ENCODE measurements around the gene GYPE. TPM values are rescaled to one million over a fixed set of nuclear protein-coding genes. Genes with fewer than 3 reads are reported as not detected.
"Not testable (repeated sequence)": the region's sequence is repeated elsewhere in the genome, so short reads cannot be mapped to it uniquely, and the experiment has no call there.

GYPE gene
- total RNA-seq, 1 donor from 2014 or later = not detected

DNA sequence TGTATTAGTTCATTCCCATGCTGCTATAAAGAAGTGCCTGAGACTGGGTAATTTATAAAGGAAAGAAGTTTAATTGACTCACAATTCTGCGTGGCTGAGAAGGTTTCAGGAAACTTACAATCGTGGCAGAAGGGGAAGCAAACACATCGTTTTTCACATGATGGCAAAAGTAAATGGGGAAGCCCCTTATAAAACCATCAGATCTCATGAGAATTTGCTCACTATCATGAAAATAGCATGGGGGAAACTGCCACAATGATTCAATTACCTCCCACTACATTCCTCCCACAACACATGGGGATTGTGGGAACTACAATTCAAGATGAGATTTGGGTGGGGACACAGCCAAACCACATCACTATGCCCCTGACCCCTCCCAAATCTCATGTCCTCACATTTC is 35.4 kb downstream of the GYPE start:
- H3K9me3 Mint-ChIP-seq; H3K36me3 Mint-ChIP-seq (ENCODE audit: low read depth); H3K27me3 Mint-ChIP-seq (ENCODE audit: low read depth); H3K4me3 Mint-ChIP-seq; DNase-seq (ENCODE audit: low read depth, low spot score); H3K27ac Mint-ChIP-seq (ENCODE audit: unreplicated experiment); H3K4me1 Mint-ChIP-seq: not testable (repeated sequence)

DNA sequence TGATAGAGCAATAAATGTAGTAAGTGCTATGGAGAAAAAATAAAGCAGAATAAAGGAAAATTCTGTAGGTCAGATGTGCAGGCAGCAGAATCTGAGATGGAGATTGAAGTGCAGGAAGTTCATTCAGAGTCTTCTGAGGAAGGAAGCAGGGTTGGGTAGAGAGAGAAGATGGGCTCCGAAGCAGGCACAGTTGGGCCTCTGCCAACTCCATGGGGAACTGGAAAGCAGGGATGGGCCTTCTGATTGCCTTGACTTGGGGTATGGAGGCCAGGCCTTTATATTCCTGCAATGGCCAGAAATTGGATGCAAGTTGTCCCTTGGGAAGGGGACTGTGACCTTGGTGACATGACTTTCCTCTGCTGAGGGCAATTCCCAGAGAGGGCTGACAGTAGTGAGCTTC is 42.6 kb downstream of the GYPE start:
- not testable (repeated sequence) for H3K9me3 Mint-ChIP-seq; H3K27me3 Mint-ChIP-seq (ENCODE audit: low read depth); H3K4me1 Mint-ChIP-seq; H3K36me3 Mint-ChIP-seq (ENCODE audit: low read depth); H3K4me3 Mint-ChIP-seq; H3K27ac Mint-ChIP-seq (ENCODE audit: unreplicated experiment); DNase-seq (ENCODE audit: low read depth, low spot score)

DNA sequence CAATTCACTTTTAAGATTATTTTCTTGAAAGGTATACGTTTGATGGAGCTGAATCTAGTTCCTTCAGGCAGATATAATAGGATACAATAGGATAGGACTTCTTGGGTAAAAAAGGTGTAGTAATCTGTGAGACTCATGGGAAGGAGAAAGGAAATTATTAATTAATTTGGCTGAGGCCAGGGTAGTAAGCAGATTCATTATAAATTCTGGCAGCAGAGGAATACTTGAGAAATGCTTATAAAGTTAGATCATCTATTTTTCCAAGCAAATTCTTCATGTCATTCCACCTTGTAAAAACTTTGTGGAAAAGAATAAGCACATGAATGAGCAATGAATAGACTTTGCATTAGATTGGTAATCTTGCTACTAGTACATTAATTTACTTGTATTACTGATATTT is 46.9 kb downstream of the GYPE start:
- no peaks in the 10 kb centered on the region for H3K4me1 Mint-ChIP-seq
- TF ChIP-seq, protein P1, sequence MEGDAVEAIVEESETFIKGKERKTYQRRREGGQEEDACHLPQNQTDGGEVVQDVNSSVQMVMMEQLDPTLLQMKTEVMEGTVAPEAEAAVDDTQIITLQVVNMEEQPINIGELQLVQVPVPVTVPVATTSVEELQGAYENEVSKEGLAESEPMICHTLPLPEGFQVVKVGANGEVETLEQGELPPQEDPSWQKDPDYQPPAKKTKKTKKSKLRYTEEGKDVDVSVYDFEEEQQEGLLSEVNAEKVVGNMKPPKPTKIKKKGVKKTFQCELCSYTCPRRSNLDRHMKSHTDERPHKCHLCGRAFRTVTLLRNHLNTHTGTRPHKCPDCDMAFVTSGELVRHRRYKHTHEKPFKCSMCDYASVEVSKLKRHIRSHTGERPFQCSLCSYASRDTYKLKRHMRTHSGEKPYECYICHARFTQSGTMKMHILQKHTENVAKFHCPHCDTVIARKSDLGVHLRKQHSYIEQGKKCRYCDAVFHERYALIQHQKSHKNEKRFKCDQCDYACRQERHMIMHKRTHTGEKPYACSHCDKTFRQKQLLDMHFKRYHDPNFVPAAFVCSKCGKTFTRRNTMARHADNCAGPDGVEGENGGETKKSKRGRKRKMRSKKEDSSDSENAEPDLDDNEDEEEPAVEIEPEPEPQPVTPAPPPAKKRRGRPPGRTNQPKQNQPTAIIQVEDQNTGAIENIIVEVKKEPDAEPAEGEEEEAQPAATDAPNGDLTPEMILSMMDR (conservative IDR thresholded peaks at IDR 0.05) = no peak
- DNase-seq (ENCODE audit: low read depth, low spot score) = no peak
- H3K27ac Mint-ChIP-seq (ENCODE audit: unreplicated experiment) = no peak overlapping the region
- peaks cover 2% of the 10 kb centered on the region for H3K9me3 Mint-ChIP-seq
- H3K36me3 Mint-ChIP-seq (ENCODE audit: low read depth) = no peaks in the 10 kb centered on the region
- H3K4me3 Mint-ChIP-seq = no peak overlapping the region
- no peaks in the 10 kb centered on the region for H3K27me3 Mint-ChIP-seq (ENCODE audit: low read depth)

DNA sequence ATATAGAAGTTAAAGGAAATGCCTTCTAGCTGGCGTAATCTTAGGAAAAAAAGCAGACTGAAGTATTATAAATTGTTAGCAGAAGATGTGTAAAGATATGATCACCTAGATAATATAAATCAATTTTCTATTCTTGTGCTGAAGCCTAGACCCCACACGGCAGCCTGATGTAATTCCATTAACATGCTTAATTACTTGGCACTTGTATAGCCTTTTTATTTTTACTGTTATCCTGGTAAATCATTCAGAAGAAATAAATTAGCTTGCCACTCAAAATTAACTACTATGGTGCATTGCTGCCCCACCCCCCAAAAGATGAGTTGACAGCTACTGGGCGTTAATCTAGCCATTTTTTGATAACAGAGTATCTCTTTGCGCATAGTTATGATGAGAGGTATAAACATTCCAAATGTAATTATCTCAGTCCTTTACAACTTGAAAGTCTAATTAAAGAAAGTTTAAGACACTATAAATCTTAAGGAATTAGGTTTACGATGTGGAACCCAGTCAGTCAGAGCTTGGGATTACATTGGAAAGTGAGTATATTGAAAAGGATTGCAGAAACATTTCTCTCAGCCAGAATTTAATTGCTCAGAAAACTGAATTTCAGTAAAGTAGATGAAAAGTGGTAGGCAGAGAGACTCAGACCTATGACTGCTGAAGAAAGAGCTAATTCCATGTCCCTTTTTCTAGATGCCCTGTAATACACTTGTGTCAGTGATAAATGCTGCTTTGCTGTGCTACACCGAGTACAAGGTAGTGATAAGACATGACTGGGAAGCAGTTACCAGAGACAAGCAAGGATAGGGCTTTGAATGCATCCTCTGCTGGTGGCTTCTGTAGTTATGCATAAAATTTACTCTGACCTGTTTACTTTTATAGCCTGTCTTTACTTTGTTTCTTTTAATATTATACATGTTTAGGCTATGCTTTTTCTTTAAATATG is 47.7 kb downstream of the GYPE start:
- H3K27me3 Mint-ChIP-seq (ENCODE audit: low read depth); H3K27ac Mint-ChIP-seq (ENCODE audit: unreplicated experiment); H3K4me3 Mint-ChIP-seq; DNase-seq (ENCODE audit: low read depth, low spot score); H3K9me3 Mint-ChIP-seq; H3K4me1 Mint-ChIP-seq; H3K36me3 Mint-ChIP-seq (ENCODE audit: low read depth): not testable (repeated sequence)

DNA sequence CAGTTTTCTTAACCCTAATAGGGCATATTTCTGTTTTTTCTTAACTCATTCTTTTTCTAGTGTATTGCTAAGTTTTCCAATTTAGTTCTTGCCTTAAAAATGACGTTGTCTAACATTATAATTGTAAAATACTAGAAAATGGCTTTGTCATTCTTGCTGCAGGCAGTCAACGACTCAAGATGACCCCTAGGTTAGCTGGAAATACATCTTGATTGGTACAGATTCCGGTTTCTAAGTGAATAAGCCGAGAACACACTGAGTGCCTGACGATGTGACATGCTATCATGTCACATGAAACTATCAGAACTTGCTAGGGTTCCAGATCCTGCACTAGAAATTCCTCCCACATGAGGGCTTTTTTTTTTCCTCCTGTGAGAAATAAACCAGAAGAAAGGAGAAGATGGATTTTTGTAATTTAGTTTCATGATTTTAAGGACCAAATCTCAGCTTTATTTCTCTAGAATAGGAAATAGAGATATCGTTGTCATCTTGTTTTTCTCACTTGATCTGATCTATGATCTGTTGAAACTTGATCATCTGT is 49.3 kb downstream of the GYPE start:
- not testable (repeated sequence) for H3K27me3 Mint-ChIP-seq (ENCODE audit: low read depth); H3K36me3 Mint-ChIP-seq (ENCODE audit: low read depth); DNase-seq (ENCODE audit: low read depth, low spot score); H3K4me1 Mint-ChIP-seq; H3K27ac Mint-ChIP-seq (ENCODE audit: unreplicated experiment); H3K9me3 Mint-ChIP-seq; H3K4me3 Mint-ChIP-seq

DNA sequence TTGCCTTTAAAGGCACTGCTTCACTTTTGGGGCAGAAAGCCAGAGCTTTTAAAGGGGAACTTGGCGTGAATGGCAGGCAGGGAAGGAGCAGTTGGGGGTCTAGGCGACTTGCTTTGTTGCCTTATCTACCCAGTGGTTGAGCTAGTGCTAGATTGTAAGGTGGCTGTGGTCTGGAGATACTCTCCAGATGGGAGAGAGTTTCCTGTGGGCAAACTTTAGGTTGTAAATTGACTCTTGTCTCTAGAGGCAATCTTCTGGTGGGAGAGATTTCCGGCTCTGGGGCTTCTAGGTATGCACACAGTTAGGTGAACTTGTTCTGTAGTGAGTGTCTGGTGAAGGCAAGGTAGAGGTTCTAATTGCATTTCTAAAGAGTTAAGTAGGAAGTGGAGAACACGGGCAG is 50.7 kb downstream of the GYPE start:
- H3K36me3 Mint-ChIP-seq (ENCODE audit: low read depth); H3K27me3 Mint-ChIP-seq (ENCODE audit: low read depth); DNase-seq (ENCODE audit: low read depth, low spot score); H3K4me1 Mint-ChIP-seq; H3K9me3 Mint-ChIP-seq; H3K27ac Mint-ChIP-seq (ENCODE audit: unreplicated experiment); H3K4me3 Mint-ChIP-seq: not testable (repeated sequence)

DNA sequence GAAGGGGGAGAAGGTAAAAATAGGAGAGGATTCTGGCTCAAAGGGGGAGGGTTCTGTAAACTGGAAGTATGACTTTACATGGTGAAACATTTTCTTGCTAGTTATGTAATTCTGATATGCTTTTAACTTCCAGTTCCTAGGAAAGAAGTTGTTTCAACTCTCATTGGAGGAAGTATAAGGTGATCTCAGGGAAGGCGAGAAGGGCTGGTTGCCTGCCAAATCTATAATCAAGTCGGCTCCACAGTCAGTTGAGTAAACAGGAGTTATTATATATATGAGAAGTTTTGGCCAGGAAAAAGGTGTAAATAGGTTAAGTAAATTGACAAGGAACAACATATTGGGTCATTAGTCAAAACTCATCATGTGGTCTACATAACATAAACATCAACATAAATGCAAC is 56.1 kb downstream of the GYPE start:
- not testable (repeated sequence) for H3K27ac Mint-ChIP-seq (ENCODE audit: unreplicated experiment); H3K9me3 Mint-ChIP-seq; H3K36me3 Mint-ChIP-seq (ENCODE audit: low read depth); H3K4me1 Mint-ChIP-seq; H3K4me3 Mint-ChIP-seq; DNase-seq (ENCODE audit: low read depth, low spot score); H3K27me3 Mint-ChIP-seq (ENCODE audit: low read depth)

DNA sequence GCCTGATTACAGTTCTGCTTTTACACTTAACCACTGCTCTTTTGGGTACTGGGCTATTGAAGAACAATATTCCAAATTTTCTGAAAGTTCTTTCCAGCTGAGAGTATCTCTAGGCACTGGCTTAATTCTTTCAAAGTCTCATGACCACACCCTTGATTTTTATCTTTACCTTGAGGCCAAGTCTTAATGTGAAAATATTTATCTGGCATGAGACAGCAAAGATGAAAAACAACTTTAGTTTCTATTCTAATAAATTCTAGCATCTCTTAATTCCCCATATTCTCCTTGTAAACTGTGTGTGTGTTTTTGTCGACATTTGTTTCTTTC is 61.9 kb downstream of the GYPE start:
- not testable (repeated sequence) for H3K4me1 Mint-ChIP-seq

DNA sequence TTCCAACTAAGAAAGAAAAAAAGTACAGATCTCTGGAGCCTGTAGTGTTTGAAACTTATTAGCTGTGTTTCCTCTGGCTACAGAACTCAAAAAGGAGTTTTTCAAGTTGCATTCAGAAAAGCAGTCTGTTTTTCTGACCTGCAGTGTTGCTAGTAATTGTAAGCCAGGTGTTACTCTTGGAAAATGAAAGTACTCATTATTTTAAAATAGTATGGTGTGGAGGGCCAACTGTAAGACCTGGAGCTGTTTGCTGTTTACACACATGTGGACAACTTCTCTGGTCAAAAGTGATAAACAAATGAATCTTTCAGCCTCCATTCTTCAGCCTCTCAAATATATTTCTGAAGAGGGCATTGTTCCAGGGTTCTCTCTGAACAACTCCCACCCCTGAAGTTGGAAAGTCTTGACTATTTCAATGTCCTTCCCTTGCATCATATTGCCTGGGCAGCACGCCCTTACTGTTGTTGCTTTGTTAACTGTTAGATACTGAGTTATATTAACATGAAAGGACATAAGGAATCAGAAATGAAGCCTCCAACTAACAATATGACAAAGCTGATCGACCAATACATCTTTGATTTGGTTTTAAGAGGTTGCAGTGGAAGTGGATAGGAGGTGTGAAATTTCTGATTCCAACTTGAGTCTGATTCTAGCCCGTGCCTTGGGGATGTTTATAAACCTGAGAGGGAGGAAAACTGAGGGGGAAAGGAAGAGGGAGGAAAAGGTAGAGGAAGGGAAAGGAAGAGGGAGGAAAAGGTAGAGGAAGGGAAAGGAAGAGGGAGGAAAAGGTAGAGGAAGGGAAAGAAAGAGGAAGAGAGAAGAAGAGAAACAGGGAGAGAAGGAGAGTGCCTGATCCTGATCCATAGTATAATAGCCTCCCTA is 62.5 kb downstream of the GYPE start:
- not testable (repeated sequence) for H3K4me3 Mint-ChIP-seq; DNase-seq (ENCODE audit: low read depth, low spot score); H3K9me3 Mint-ChIP-seq; H3K4me1 Mint-ChIP-seq; H3K27ac Mint-ChIP-seq (ENCODE audit: unreplicated experiment); H3K27me3 Mint-ChIP-seq (ENCODE audit: low read depth); H3K36me3 Mint-ChIP-seq (ENCODE audit: low read depth)

More for the DNA sequence above, 61.9 kb downstream of the GYPE start:
- H3K36me3 Mint-ChIP-seq (ENCODE audit: low read depth); DNase-seq (ENCODE audit: low read depth, low spot score); H3K27me3 Mint-ChIP-seq (ENCODE audit: low read depth); H3K4me3 Mint-ChIP-seq; H3K27ac Mint-ChIP-seq (ENCODE audit: unreplicated experiment); H3K9me3 Mint-ChIP-seq: not testable (repeated sequence)

DNA sequence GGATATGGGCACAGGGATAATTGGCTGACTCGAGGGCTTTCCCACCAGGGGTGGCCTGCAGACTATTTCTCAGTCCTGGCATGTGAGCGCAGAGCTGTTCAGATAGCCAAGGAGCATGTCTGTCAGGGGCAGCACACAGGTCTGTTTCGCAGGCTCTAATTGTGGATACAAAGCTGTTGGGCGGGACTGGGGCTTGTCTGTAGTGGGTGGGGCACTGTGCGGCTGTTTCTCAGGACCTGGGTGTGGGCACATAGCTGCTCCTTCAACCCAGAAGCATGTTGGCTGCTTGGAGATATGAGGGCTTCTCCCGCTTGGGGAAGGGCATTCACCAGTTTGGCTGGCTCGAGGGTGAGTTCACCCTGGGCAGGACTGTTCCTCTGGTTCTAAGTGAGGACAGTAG is 65.9 kb downstream of the GYPE start:
- not testable (repeated sequence) for H3K36me3 Mint-ChIP-seq (ENCODE audit: low read depth); H3K4me1 Mint-ChIP-seq; H3K9me3 Mint-ChIP-seq; H3K4me3 Mint-ChIP-seq; H3K27me3 Mint-ChIP-seq (ENCODE audit: low read depth); H3K27ac Mint-ChIP-seq (ENCODE audit: unreplicated experiment); DNase-seq (ENCODE audit: low read depth, low spot score)

DNA sequence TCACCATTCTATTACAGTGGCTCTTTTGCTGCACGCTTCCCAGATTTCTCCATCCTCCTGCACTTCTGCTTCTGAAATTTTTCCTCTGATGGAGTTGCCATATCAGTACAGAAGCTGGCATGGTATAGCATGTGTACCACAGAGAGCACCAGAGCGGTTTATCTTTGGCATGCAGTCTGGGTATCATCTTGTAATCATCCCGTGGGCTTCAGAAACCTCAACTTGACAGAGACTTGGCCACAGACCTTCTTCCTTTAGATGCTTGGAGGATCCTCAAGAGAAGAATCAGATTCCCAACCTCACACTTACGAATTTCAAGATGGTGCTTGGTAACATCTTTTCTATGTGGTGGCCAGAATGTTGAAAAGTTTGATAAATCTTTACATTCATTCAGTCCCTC is 71.2 kb downstream of the GYPE start:
- not testable (repeated sequence) for DNase-seq (ENCODE audit: low read depth, low spot score); H3K4me3 Mint-ChIP-seq; H3K36me3 Mint-ChIP-seq (ENCODE audit: low read depth); H3K9me3 Mint-ChIP-seq; H3K27me3 Mint-ChIP-seq (ENCODE audit: low read depth); H3K4me1 Mint-ChIP-seq; H3K27ac Mint-ChIP-seq (ENCODE audit: unreplicated experiment)

DNA sequence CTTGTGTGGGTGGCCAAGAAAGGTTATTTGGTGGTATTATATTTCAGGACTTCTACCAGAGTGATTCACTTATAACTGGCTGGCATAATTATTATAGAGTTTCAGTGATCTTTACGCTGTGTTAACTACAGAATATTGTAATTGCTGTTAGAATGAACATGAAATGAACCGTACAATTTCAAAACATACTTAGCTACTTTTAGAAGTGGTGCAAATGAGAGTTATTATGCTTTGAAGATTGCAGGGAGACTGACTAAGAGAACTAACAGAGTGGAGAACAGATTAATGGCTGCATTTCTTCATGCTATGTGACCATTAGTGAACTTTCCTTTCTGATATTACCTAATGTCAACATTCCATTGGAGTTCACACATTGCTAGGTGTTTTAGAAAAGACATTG is 71.7 kb downstream of the GYPE start:
- H3K4me1 Mint-ChIP-seq; H3K36me3 Mint-ChIP-seq (ENCODE audit: low read depth); H3K9me3 Mint-ChIP-seq; H3K4me3 Mint-ChIP-seq; H3K27me3 Mint-ChIP-seq (ENCODE audit: low read depth); H3K27ac Mint-ChIP-seq (ENCODE audit: unreplicated experiment); DNase-seq (ENCODE audit: low read depth, low spot score): not testable (repeated sequence)
